NCI-H1105 (cell line): ENCODE measurements around the gene CUTC.

Experiments used
- DNase-seq: peaks from one replicate; lab custom pipeline; 2025; lab: John Stamatoyannopoulos, UW

Gene CUTC

GRCh38 chr10:99784016-99784726 lies 52.1 kb downstream of the CUTC start:
- no peak for DNase-seq

- DNase-seq: no peak
Measured at GRCh38 chr10:99784727-99785441, 52.9 kb downstream of the CUTC start.

- DNase-seq: no peak
Measured at GRCh38 chr10:99785646-99786045, 53.6 kb downstream of the CUTC start.

GRCh38 chr10:99787311-99787710 lies 55.3 kb downstream of the CUTC start:
- DNase-seq: no peak

GRCh38 chr10:99787782-99788445 lies 55.9 kb downstream of the CUTC start:
- no peak for DNase-seq

GRCh38 chr10:99788598-99789256 lies 56.7 kb downstream of the CUTC start:
- DNase-seq: no peak

- DNase-seq: no peak
Measured at GRCh38 chr10:99791831-99792230, 59.8 kb downstream of the CUTC start.

- no peak for DNase-seq
Measured at GRCh38 chr10:99793819-99794218, 61.8 kb downstream of the CUTC start.

GRCh38 chr10:99796928-99797327 lies 64.9 kb downstream of the CUTC start:
- no peak for DNase-seq

- no peak for DNase-seq
Measured at GRCh38 chr10:99798031-99798430, 66.0 kb downstream of the CUTC start.

- no peak for DNase-seq
Measured at GRCh38 chr10:99798920-99799319, 66.9 kb downstream of the CUTC start.

- no peak for DNase-seq
Measured at GRCh38 chr10:99799613-99800012, 67.6 kb downstream of the CUTC start.

- DNase-seq: no peak
Measured at GRCh38 chr10:99804471-99804870, 72.4 kb downstream of the CUTC start.

GRCh38 chr10:99805190-99805589 lies 73.2 kb downstream of the CUTC start:
- DNase-seq: no peak
